ENCODE measurements around the gene CIAO3.
"Not testable (repeated sequence)": the region's sequence is repeated elsewhere in the genome, so short reads cannot be mapped to it uniquely, and the experiment has no call there.

Gene CIAO3

DNA sequence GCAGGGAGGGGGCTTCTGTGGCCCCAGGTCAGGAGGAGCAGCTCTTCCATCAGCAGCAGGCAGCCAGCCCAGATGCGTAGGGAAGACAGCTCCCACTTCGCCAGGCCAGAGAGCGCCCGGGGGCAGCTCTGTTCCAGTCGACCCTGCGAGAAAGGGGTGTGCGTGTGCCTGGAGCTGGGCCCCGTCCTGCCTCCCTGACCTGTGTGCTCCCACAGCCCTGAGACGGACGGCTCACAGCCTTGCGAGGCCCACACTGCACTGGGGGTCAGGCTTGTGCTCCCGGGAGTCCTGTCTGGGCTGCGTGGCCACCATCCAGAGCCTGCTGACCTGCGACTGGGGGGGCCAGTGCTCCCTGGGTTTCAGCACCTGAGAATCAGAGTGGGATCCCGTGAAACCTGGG, 19.3 kb upstream of the CIAO3 start:
- no peak for DNase-seq (ENCODE audit: low spot score)

DNA sequence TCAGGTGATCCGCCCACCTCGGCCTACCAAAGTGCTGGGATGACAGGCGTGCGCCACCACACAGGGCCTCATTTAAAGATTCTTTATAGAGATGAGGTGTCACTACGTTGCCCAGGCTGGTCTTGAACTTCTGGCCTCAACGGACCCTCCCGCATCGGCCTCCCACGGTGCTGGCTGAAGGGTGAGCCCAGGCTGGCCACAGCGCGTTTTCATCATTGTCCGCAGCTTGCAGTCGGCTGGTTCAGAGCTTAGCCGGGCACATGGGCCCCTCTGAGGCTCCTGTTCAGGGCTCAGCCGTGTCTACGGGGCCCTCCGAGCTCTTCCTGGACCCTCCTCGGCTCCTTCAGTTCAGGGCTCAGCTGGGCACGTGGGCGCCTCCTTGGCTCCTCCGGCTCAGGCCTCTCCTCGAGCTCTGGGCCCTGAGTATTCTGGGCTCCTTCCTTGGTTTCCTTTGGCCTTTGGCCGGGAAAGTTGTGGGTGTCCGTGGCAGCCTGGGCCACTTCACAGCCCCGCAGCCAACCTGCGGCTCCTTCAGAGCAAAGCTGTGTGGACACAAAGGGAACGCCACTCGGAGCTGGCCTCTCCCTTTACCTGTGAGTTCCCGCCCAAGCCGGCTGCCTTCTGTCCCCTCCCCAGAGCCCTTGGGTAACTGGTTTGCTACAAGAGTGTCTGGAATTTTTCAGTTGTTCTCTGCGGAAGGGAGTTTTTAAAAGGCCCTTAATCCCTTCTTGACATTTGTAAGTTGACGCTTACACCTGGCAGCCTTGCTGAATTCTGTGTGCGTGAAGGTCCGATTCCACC, 18.5 kb upstream of the CIAO3 start:
- DNase-seq (ENCODE audit: low spot score), result no peak

- no peak for DNase-seq (ENCODE audit: low spot score)
These were observed 15.6 kb upstream of the CIAO3 start for GRCh38 chr16:756428-756827.

DNA sequence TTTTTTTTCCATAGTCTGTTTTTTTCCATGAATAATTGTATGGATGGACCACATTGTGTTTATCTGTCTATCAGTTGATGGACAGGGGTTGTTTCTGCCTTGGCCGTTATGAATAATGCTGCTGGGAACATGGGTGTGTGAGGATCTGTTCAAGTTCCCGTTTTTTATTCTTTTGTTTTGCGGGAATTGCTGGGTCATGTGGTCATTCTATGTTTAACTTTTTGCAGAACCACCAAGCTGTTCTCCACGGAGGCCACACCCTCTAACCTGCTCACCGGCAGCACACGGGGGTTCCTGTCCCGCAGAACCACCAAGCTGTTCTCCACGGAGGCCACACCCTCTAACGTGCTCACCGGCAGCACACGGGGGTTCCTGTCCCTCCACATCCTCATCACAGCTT, 13.9 kb upstream of the CIAO3 start:
- no peak for DNase-seq (ENCODE audit: low spot score)

GRCh38 chr16:754121-754607, 13.4 kb upstream of the CIAO3 start:
- not testable (repeated sequence) for DNase-seq (ENCODE audit: low spot score)

GRCh38 chr16:752007-752312, 11.2 kb upstream of the CIAO3 start:
- no peak for DNase-seq (ENCODE audit: low spot score)

DNA sequence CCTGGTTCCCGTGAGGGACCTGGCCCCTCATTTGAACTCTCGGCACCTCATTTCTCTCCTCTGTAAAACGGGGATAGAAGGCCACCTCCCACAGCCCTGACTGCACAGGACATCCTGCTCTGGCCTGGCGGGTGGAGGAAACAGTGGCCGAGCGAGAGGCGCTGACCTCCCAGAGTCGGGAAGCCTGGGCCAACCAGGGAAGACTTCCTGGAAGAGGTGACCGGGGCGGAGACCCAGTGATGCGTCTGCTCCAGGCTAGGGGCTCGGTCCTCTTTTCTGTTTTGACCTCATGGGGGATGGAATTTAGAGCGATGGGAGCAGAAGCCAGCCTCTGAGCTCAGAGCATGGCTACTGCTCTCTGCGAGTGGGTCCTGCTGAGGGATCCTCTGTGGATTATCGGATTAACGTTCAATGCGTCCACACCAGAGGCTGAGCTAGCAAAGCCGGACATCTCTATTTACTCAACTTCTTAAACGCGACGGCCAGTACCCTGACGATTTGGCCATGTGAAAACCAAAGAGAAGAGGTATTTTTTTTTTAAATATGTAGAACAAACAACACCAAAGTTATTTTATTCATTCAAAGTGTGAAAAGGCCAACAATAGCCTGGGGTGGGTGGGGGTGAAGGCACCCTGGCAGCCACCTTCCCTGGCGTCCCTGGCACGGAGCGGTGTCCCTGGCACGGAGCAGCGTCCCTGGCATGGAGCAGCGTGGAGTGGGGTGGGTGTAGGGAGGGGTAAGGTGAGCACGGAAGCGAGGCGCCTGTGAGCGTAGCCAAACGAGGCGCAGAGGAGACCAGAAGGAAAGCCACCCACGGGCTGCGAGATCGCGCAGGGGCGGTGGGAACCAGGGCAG, 10.6 kb upstream of the CIAO3 start:
- DNase-seq (ENCODE audit: low spot score), result no peak

DNA sequence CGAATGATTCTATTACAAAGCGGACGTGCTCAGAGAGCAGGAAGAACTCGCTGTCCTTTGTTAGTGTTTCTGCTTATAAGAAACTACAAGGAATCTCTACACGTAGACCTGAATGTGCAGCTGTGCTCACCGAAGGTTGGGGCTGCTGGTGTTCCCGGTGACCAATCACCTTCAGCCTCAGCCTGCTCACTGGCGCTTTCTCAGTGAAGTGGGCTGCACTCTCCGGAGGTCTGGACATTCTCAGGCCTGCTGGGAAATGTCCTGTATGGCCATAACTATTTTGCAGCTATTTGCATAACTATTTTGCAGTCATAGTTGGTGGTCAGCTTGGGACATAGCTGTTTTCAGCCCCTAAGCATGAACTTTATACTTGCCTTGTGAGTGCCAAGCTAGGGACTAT, 9.7 kb upstream of the CIAO3 start:
- DNase-seq (ENCODE audit: low spot score), result no peak

DNA sequence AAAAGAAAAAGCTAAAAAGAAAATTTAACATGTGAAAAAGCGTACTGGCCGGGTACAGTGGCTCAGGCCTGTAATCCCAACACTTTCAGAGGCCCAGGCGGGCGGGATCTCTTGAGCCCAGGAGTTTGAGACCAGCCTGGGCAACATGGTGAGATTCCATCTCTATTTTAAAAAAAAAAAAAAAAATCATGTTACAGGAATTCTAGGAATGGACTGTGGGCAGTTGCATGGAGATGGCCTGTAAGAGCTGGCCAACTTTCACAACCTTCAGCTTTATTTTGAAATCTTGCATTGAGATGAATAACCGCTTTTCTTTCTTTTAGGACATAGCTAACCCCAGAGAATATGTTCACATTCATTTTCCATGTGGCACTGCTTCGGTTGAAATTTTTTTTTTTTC, 8.2 kb upstream of the CIAO3 start:
- DNase-seq (ENCODE audit: low spot score), result peak; percentile 87

- no peak for DNase-seq (ENCODE audit: low spot score)
These were observed 7.4 kb upstream of the CIAO3 start for GRCh38 chr16:747978-748746.

DNA sequence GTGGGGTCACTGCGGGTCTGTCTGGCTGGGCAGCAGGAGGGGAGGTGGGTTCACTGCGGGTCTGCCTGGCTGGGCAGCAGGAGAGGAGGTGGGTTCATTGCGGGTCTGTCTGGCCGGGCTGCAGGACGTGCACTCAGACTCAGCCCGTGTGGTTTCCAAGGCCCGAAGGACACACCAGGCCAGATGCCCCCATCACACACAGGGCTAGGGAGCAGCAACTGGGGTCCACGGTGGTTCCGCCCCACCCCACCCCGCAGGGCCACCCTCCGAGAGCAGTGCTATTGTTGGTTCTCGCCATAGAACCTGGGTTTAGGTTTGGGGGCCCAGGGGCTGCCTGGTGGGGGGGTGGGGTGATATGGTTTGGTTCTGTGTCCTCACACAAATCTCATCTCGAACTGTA, 5.8 kb upstream of the CIAO3 start:
- DNase-seq (ENCODE audit: low spot score), result no peak

- DNase-seq (ENCODE audit: low spot score), result no peak
These were observed 4.9 kb upstream of the CIAO3 start for GRCh38 chr16:745739-746138.

DNA sequence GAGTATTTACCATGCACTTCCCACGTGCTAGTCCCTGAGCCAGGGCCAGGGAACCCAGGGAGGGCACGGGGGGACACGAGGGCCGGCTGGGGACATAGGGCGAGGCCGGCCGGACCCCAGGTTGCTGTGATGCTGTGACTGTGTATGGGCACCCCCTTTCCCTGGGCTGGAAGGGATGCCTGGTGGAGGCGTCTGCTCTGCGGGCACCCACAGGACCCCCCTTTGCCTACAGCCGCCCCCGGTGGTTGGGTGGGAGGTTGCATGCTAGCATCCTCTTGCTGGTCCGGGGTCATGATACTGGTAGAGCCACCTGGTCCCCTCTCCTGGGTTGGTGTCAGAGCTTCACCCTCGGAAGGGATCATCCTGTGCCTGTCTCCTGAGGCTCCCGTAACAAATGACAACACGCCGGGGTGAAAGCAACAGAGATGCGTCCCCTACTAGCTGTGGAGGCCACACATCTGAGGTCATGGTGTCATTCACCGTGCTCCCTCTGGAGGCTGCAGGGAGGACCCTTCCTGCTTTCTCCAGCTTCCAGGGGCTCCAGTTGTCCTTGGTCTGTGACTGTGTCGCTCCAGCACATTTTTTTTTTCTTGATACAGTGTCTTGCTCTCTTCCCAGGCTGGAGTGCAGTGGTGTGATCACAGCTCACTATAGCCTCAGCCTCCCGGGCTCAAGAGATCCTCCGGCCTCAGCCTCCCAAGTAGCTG, 3.1 kb upstream of the CIAO3 start:
- DNase-seq (ENCODE audit: low spot score), result no peak

GRCh38 chr16:742894-743293, 2.1 kb upstream of the CIAO3 start:
- not testable (repeated sequence) for DNase-seq (ENCODE audit: low spot score)

GRCh38 chr16:741986-742629, 1.3 kb upstream of the CIAO3 start:
- no peak for DNase-seq (ENCODE audit: low spot score)

GRCh38 chr16:740459-740763, 386 bp downstream of the CIAO3 start:
- peak; percentile 42 for DNase-seq (ENCODE audit: low spot score)

DNA sequence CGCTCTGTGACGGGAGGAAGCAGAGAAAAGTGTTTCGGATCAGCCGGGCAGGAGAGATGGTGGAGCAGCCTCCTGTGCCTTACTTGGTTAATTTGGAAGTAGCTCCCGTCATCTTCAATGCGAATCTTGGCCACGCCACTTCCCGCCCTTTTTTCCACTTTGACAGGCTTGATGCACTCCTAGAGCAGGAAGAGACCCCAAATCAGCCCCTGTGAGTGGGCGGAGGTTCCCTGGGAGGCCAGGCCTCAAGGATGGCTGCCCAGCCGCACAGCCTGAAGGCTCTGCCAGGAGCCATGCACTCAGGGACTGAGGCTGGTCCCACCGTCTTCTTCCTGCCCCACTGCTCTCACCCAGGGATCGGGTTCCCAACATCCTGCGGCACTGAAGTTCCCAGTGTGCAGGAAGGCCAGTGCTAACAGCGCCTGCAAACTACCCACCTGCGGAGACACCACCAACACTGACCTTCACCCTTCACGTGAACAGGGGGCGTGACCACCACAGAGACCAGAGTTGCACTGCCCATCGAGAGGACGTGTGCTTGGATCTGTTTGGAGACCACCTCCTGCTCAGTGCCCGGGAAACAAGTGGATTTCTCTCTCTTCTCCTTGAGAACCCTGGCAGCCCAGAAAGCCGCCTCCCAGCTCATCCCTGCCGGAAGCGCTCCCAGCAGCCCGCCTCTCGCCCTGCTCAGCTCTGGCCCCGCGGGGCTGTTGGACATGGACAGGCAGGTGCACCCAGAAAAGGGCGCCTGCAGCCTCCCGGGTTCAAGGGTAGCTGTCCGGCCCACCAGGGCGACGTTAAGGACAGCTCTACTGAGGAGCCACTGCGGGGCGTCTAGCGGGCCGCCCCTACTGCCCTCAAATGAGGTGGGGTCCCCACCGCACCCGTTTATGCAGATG, 988 bp downstream of the CIAO3 start:
- no peak for DNase-seq (ENCODE audit: low spot score)

DNA sequence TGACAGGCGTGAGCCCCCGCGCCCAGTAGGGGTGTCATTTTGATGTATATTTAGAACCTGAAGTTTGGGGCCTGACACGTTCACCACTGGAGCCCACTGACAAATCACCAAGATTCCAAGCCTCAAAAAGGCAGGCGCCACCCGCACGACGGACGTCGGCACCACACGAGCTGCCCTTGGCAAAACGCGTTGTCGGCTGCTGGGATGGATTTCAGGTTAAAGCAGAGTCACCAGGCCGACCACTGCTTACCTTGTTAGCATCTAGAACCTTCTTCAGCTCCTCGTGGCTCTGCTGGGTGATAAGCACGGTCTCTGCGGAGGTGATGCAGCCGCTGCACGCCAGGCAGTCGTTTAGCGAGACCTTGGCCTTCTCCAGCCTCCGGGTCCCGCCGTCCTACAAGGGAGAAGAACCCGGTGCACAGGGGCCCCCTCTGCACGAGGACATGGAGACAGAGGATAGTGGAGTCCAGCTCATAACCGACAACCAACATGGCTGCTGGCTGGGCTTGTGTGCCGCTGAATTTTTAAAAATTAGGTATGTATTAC, 3.8 kb downstream of the CIAO3 start:
- DNase-seq (ENCODE audit: low spot score), result no peak

GRCh38 chr16:735982-736453, 4.8 kb downstream of the CIAO3 start:
- DNase-seq (ENCODE audit: low spot score), result no peak
